Trophoblast cell (in vitro differentiated cells and primary cell): Measurements from ENCODE around the gene SLC5A2.

Experiments used
- DNase-seq, 2 donors: peaks; one replicate each; pipeline ENCODE4 v3.0.0-alpha.2; 2016
- H2AFZ ChIP-seq: 2 replicates; pipeline ENCODE4 v1.6.1; 2013; ENCODE audit warnings: low read length, moderate library complexity, mild to moderate bottlenecking; ENCODE audit not compliant: insufficient read depth, poor library complexity
- H2AK5ac ChIP-seq: 2 replicates; pipeline ENCODE4 v1.6.1; 2013; ENCODE audit warnings: mild to moderate bottlenecking, low read length
- H2BK120ac ChIP-seq: 2 replicates; pipeline ENCODE4 v1.6.1; 2013; ENCODE audit warnings: low read length, mild to moderate bottlenecking, moderate library complexity; ENCODE audit not compliant: insufficient read depth, poor library complexity
- H2BK12ac ChIP-seq: 2 replicates; pipeline ENCODE4 v1.6.1; 2013; ENCODE audit warnings: mild to moderate bottlenecking, low read length, moderate library complexity
- H2BK5ac ChIP-seq: 2 replicates; pipeline ENCODE4 v1.6.1; 2013; ENCODE audit warnings: low read length, low read depth, moderate library complexity, mild to moderate bottlenecking; ENCODE audit not compliant: poor library complexity
- H3K14ac ChIP-seq: 2 replicates; pipeline ENCODE4 v1.6.1; 2013; ENCODE audit warnings: mild to moderate bottlenecking, low read length
- H3K18ac ChIP-seq: 2 replicates; pipeline ENCODE4 v1.6.1; 2013; ENCODE audit warnings: mild to moderate bottlenecking, low read length
- H3K23ac ChIP-seq: 2 replicates; pipeline ENCODE4 v1.6.1; 2013; ENCODE audit warnings: low read length
- H3K27ac ChIP-seq: 2 replicates; pipeline ENCODE4 v1.5.1; 2013; ENCODE audit warnings: low read depth, mild to moderate bottlenecking, inconsistent platforms, low read length, moderate library complexity
- H3K27me3 ChIP-seq: 2 replicates; pipeline ENCODE4 v1.6.1; 2013; ENCODE audit warnings: inconsistent platforms, mild to moderate bottlenecking, low read length, moderate library complexity; ENCODE audit not compliant: insufficient read depth
- H3K36me3 ChIP-seq, 2 experiments: 1 replicate in 1 of 2; 2 replicates in 1 of 2; pipeline ENCODE4 v1.6.1; 2013; ENCODE audit warnings: low read length in 2 of 2, mild to moderate bottlenecking in 2 of 2, moderate library complexity in 1 of 2; ENCODE audit not compliant: insufficient read depth in 2 of 2, control insufficient read depth in 1 of 2
- H3K4ac ChIP-seq: 2 replicates; pipeline ENCODE4 v1.6.1; 2013; ENCODE audit warnings: low read depth, mild to moderate bottlenecking, low read length, moderate library complexity
- H3K4me1 ChIP-seq, 2 experiments: 1 replicate in 1 of 2; 2 replicates in 1 of 2; pipeline ENCODE4 v1.6.1; 2013; ENCODE audit warnings: low read length in 2 of 2, mild to moderate bottlenecking in 2 of 2, moderate library complexity in 1 of 2; ENCODE audit not compliant: insufficient read depth in 2 of 2, control insufficient read depth in 1 of 2
- H3K4me2 ChIP-seq: 2 replicates; pipeline ENCODE4 v1.6.1; 2013; ENCODE audit warnings: inconsistent platforms, mild to moderate bottlenecking, low read length, moderate library complexity
- H3K4me3 ChIP-seq: 2 replicates; pipeline ENCODE4 v1.5.1; 2013; ENCODE audit warnings: mild to moderate bottlenecking, low read depth, low read length, inconsistent platforms
- H3K79me1 ChIP-seq: one replicate; pipeline ENCODE4 v1.6.1; 2013; ENCODE audit warnings: low read length
- H3K79me2 ChIP-seq: 2 replicates; pipeline ENCODE4 v1.6.1; 2013; ENCODE audit warnings: low read length, mild to moderate bottlenecking; ENCODE audit not compliant: control insufficient read depth, insufficient read depth, poor library complexity
- H3K9ac ChIP-seq: 2 replicates; pipeline ENCODE4 v1.6.1; 2013; ENCODE audit warnings: mild to moderate bottlenecking, low read length
- H3K9me3 ChIP-seq: 2 replicates; pipeline ENCODE4 v1.6.1; 2013; ENCODE audit warnings: low read depth, mild to moderate bottlenecking, control low read depth, inconsistent platforms, low read length; ENCODE audit not compliant: insufficient read depth
- H4K12ac ChIP-seq: 2 replicates; pipeline ENCODE4 v1.6.1; 2013; ENCODE audit warnings: low read depth, mild to moderate bottlenecking, low read length, moderate library complexity
- H4K8ac ChIP-seq: 2 replicates; pipeline ENCODE4 v1.6.1; 2013; ENCODE audit warnings: low read depth, mild to moderate bottlenecking, low read length, moderate library complexity
- H4K91ac ChIP-seq: one replicate; pipeline ENCODE4 v1.6.1; 2013; ENCODE audit warnings: low read depth, mild to moderate bottlenecking, low read length, moderate library complexity
- WGBS: extraction: QIAGEN DNeasy Blood & Tissue Kit; methylation state at CpG from one replicate; pipeline ENCODE4 v1.1.7; 2013; ENCODE audit warnings: missing lambda C conversion rate; ENCODE audit not compliant: insufficient read length, insufficient coverage; ENCODE audit errors: extremely low coverage; 5-methylcytosine and 5-hydroxymethylcytosine counted together

SLC5A2 gene

DNA sequence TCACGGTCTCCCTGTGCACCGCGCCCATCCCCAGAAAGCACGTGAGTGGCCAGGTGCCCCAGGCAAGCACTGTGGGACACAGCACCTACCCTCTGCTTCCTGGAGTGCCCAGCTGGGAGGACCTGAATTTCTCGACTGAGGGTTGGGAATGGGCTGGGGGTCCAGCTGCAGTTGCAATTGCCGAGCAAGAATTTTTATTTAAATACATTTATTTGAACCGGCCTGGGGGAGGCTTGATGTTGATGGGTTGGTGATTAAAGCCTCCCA, 6.3 kb downstream of the SLC5A2 start:
- H2BK5ac ChIP-seq: no peak overlapping the region
- no peak overlapping the region for H3K4me2 ChIP-seq
- H2BK12ac ChIP-seq: no peak overlapping the region
- H3K36me3 ChIP-seq: peaks cover 34 to 39% of the 10 kb centered on the region in 2 experiments
- DNase-seq: no peak
- H4K8ac ChIP-seq: no peak overlapping the region
- no CpG with 5 or more reads among the region's 7 CpGs for WGBS
- no peak overlapping the region for H3K9ac ChIP-seq
- no peaks in the 10 kb centered on the region for H3K79me2 ChIP-seq
- no peak overlapping the region for H3K23ac ChIP-seq
- H2AFZ ChIP-seq: no peak overlapping the region
- no peak overlapping the region for H3K14ac ChIP-seq
- H2AK5ac ChIP-seq: no peak overlapping the region
- no peak overlapping the region for H3K4ac ChIP-seq
- no peak overlapping the region for H4K12ac ChIP-seq
- H4K91ac ChIP-seq: no peak overlapping the region
- H3K79me1 ChIP-seq: no peaks in the 10 kb centered on the region
- peaks cover 34% of the 10 kb centered on the region for H3K27me3 ChIP-seq
- H3K4me3 ChIP-seq: no peak overlapping the region
- peaks cover 11% of the 10 kb centered on the region for H3K9me3 ChIP-seq
- H2BK120ac ChIP-seq: no peak overlapping the region
- no peak overlapping the region for H3K18ac ChIP-seq
- H3K27ac ChIP-seq: no peak overlapping the region
- peaks cover 7 to 14% of the 10 kb centered on the region in 2 experiments for H3K4me1 ChIP-seq

DNA sequence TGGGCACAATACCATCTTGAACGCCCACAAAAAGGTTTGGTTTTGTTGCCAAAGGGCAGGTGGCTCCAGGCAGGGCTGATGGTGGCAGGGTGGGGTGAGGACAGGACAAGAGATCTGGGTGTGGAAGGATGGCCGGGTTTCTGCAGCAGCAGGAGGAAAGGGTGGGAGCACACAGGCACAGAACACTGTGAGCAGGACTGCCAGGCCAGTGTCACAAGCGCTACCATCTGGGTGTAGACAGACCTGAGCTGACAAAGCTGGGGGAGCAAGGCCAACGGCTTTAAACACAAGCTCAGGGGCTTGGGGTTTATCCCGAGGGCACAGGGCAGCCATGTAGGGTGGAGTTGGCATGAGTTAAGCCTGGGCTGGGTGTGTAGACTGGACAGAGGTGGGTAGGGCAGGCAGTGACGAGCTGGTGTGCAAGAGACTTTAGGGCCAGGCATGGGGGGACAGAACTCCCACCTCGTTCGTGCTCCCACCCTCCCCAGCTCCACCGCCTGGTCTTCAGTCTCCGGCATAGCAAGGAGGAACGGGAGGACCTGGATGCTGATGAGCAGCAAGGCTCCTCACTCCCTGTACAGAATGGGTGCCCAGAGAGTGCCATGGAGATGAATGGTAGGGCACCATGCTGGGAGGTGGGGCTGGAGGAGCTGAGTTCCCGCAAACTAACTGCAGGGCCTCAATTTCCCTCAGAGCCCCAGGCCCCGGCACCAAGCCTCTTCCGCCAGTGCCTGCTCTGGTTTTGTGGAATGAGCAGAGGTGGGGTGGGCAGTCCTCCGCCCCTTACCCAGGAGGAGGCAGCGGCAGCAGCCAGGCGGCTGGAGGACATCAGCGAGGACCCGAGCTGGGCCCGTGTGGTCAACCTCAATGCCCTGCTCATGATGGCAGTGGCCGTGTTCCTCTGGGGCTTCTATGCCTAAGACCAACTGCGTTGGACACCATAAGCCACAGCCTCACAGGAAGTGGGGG, 7.0 kb downstream of the SLC5A2 start:
- peaks cover 34 to 41% of the 10 kb centered on the region in 2 experiments for H3K36me3 ChIP-seq
- no peak overlapping the region for H3K4ac ChIP-seq
- H3K27ac ChIP-seq: no peak overlapping the region
- no peaks in the 10 kb centered on the region for H3K79me2 ChIP-seq
- H4K8ac ChIP-seq: no peak overlapping the region
- peaks cover 32% of the 10 kb centered on the region for H3K27me3 ChIP-seq
- no peaks in the 10 kb centered on the region for H3K79me1 ChIP-seq
- H3K18ac ChIP-seq: no peak overlapping the region
- no peak overlapping the region for H2AK5ac ChIP-seq
- H2AFZ ChIP-seq: no peak overlapping the region
- DNase-seq: no peak
- H3K9ac ChIP-seq: no peak overlapping the region
- H3K4me3 ChIP-seq: no peak overlapping the region
- peaks cover 7 to 14% of the 10 kb centered on the region in 2 experiments for H3K4me1 ChIP-seq
- H3K4me2 ChIP-seq: no peak overlapping the region
- WGBS: no CpG with 5 or more reads among the region's 22 CpGs
- no peak overlapping the region for H3K14ac ChIP-seq
- H2BK120ac ChIP-seq: no peak overlapping the region
- no peak overlapping the region for H2BK5ac ChIP-seq
- H3K9me3 ChIP-seq: peaks cover 10% of the 10 kb centered on the region
- no peak overlapping the region for H4K91ac ChIP-seq
- H4K12ac ChIP-seq: no peak overlapping the region
- no peak overlapping the region for H3K23ac ChIP-seq
- H2BK12ac ChIP-seq: no peak overlapping the region

DNA sequence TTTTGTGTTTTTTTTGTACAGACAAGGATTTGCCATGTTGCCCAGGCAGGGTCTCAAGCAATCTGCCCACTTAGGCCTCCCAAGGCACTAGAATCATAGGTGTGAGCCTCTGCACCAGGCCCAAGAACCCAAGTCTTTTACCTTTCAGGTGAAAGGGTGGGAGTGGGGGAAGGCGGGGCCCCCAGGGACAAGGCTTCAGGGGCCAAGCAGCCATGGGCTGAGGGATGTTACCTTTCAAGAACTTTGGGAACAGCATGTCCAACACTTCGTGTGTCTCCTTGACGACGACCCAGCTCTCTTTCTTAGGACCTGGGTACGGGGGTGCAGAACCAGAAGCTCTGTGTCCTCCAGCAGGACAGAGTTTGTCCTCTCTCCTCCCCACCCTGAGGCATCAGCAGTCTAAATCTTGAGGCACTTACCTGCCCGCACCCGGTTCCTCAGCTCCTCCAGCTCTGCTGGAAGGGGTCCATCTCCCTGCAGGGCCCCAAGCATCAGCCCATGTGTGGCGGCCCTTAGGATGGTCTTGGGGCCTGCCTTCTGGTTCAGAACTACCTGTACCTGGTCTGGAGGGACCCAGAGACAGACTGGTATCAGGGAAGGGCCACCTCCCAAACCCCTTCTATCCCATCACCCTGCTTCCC, 9.0 kb downstream of the SLC5A2 start:
- Histone ChIP-seq H2AK5ac (no peak overlapping the region), H3K9me3 (peaks cover 12% of the 10 kb centered on the region), H2BK5ac (no peak overlapping the region), H3K9ac (no peak overlapping the region), H3K4me2 (no peak overlapping the region), H3K23ac (no peak overlapping the region), H3K14ac (no peak overlapping the region), H3K27ac (no peak overlapping the region), H3K36me3 (peaks cover 44 to 57% of the 10 kb centered on the region in 2 experiments), H3K4me3 (no peak overlapping the region), H3K18ac (no peak overlapping the region), H4K91ac (no peak overlapping the region), H4K8ac (no peak overlapping the region), H3K4ac (no peak overlapping the region), H3K79me2 (no peaks in the 10 kb centered on the region), H2AFZ (no peak overlapping the region), H3K27me3 (peaks cover 25% of the 10 kb centered on the region), H4K12ac (no peak overlapping the region), H3K79me1 (no peaks in the 10 kb centered on the region), H2BK12ac (no peak overlapping the region), H3K4me1 (peaks cover 7 to 14% of the 10 kb centered on the region in 2 experiments), H2BK120ac (no peak overlapping the region)
- no peak for DNase-seq
- no CpG with 5 or more reads among the region's 8 CpGs for WGBS

DNA sequence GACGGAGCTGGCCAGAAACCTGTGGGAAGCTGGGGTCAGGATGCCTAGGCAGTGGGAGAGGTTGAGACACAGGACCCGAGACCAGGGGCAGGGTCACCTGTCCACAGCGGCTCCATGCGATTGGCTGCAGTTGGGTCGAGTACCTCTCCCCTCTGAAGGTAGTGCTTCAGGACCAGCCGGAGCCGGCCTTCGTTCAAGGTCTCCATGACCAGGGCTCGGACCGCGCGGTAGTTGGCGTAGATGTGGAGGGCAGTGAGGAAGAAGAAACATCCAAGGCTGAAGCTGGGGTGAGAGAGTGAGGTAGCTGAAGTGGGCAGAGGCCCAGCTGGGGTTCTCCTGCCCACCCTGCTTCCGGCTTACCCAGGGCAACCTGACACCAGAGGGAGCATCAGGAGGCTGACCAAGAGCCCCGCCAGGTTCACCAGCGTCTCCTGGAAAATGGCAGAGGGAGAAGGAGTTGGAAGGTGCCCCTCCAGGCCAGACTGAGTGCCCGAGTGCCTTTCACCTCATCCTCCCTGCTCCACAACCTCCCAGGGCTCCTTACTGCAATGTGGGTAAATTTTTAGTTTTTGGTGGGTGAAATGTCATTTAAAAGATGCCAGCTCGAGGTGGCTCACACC, 10.7 kb downstream of the SLC5A2 start:
- Histone ChIP-seq H3K4me2 (no peak overlapping the region), H2BK120ac (no peak overlapping the region), H3K18ac (no peak overlapping the region), H3K79me2 (no peaks in the 10 kb centered on the region), H3K9ac (no peak overlapping the region), H3K36me3 (peaks cover 46 to 66% of the 10 kb centered on the region in 2 experiments), H3K23ac (no peak overlapping the region), H3K14ac (no peak overlapping the region), H2AFZ (no peak overlapping the region), H3K4ac (no peak overlapping the region), H4K8ac (no peak overlapping the region), H3K9me3 (peaks cover 9% of the 10 kb centered on the region), H4K91ac (no peak overlapping the region), H3K4me1 (no peaks in the 10 kb centered on the region), H3K27me3 (peaks cover 7% of the 10 kb centered on the region), H4K12ac (no peak overlapping the region), H2BK12ac (no peak overlapping the region), H2BK5ac (no peak overlapping the region), H3K79me1 (no peaks in the 10 kb centered on the region), H3K27ac (no peak overlapping the region), H2AK5ac (no peak overlapping the region), H3K4me3 (no peak overlapping the region)
- WGBS: no CpG with 5 or more reads among the region's 18 CpGs
- no peak for DNase-seq
